ENCODE data around the gene DSP.

- TF ChIP-seq CTCF (conservative IDR thresholded peaks at IDR 0.05; ENCODE audit: low read length) (no peak), EZH2phosphoT487 (IDR thresholded peaks at IDR 0.05; ENCODE audit: borderline replicate concordance) (no peak)
Measured at GRCh38 chr6:7632501-7633290, 91.2 kb downstream of the DSP start.

Data from Loucy (cell line).